Karpas-422 (cell line): ENCODE data around the gene SGSM2. TPM values are rescaled to one million over a fixed set of nuclear protein-coding genes. Genes with fewer than 3 reads are reported as not detected.

Experiments used
- DNase-seq: peaks from one replicate; pipeline ENCODE4 v3.0.0-alpha.2; 2015
- H2AFZ ChIP-seq: fragments of 200-600 bp; sonication (generic); 2 replicates; pipeline ENCODE4 v1.6.1; 2014; ENCODE audit warnings: antibody characterized with exemption, low read length, mixed read lengths
- H3K27ac ChIP-seq: fragments of 200-600 bp; sonication (generic); 2 replicates; pipeline ENCODE4 v1.5.1; 2014; ENCODE audit warnings: mild to moderate bottlenecking, low read length, moderate library complexity
- H3K27me3 ChIP-seq: fragments of 200-600 bp; sonication (generic); 2 replicates; pipeline ENCODE4 v1.6.1; 2014; ENCODE audit warnings: low read length, mixed read lengths
- H3K36me3 ChIP-seq: fragments of 200-600 bp; sonication (generic); 2 replicates; pipeline ENCODE4 v1.6.1; 2014; ENCODE audit warnings: low read length, mixed read lengths; ENCODE audit not compliant: insufficient read depth
- H3K4me1 ChIP-seq: fragments of 200-600 bp; sonication (generic); 2 replicates; pipeline ENCODE4 v1.6.1; 2014; ENCODE audit warnings: mild to moderate bottlenecking, low read length, mixed read lengths
- H3K4me2 ChIP-seq: fragments of 200-600 bp; sonication (generic); 2 replicates; pipeline ENCODE4 v1.6.1; 2014; ENCODE audit warnings: low read length, low read depth, mild to moderate bottlenecking; ENCODE audit not compliant: poor library complexity, severe bottlenecking
- H3K4me3 ChIP-seq: fragments of 200-600 bp; sonication (generic); 2 replicates; pipeline ENCODE4 v1.5.1; 2014; ENCODE audit warnings: mild to moderate bottlenecking, antibody characterized with exemption, low read length, mixed read lengths
- H3K79me2 ChIP-seq: fragments of 200-600 bp; sonication (generic); 2 replicates; pipeline ENCODE4 v1.6.1; 2014; ENCODE audit warnings: mild to moderate bottlenecking, low read length, mixed read lengths
- H3K9ac ChIP-seq: fragments of 200-600 bp; sonication (generic); 2 replicates; pipeline ENCODE4 v1.6.0; 2014; ENCODE audit warnings: low read length
- H3K9me2 ChIP-seq: fragments of 200-600 bp; sonication (generic), shearing (Covaris generic); replicated peaks from 2 replicates; pipeline ENCODE4 v1.6.0; 2014; ENCODE audit warnings: mild to moderate bottlenecking, low read length, moderate library complexity; ENCODE audit not compliant: insufficient read depth
- H3K9me3 ChIP-seq: fragments of 300-700, 200-600 bp; sonication (generic); 2 replicates; pipeline ENCODE4 v1.6.1; 2014; ENCODE audit warnings: low read length, mixed read lengths
- H4K20me1 ChIP-seq: fragments of 200-600 bp; sonication (generic); 2 replicates; pipeline ENCODE4 v1.6.1; 2014; ENCODE audit warnings: mild to moderate bottlenecking, antibody characterized with exemption, low read length, low read depth; ENCODE audit not compliant: insufficient read depth
- total RNA-seq: library from RNA; depleted of rRNA; stranded (reverse); fragments of >200 nt; shearing (Covaris generic); gene quantifications from 2 replicates; pipeline ENCODE4 v1.2.3, GENCODE V29; 2014; ENCODE audit warnings: low replicate concordance

The SGSM2 gene
- total RNA-seq, 1 experiment from 2014 or later: 64.0 TPM

- DNase-seq: no peak
- H4K20me1 ChIP-seq: no peaks in the 10 kb centered on the region
- H3K79me2 ChIP-seq: no peaks in the 10 kb centered on the region
- H3K36me3 ChIP-seq: no peaks in the 10 kb centered on the region
- H2AFZ ChIP-seq: no peak overlapping the region
- no peak overlapping the region for H3K4me3 ChIP-seq
- no peaks in the 10 kb centered on the region for H3K27me3 ChIP-seq
- no peaks in the 10 kb centered on the region for H3K9me2 ChIP-seq
- H3K9me3 ChIP-seq: no peaks in the 10 kb centered on the region
- no peak overlapping the region for H3K9ac ChIP-seq
- H3K4me2 ChIP-seq: no peak overlapping the region
- no peak overlapping the region for H3K27ac ChIP-seq
- no peaks in the 10 kb centered on the region for H3K4me1 ChIP-seq
Observed at GRCh38 chr17:2369039-2369438, 31.7 kb downstream of the SGSM2 start.

- Histone ChIP-seq H3K79me2 (no peaks in the 10 kb centered on the region), H3K9me3 (no peaks in the 10 kb centered on the region), H3K9me2 (no peaks in the 10 kb centered on the region), H3K4me3 (no peak overlapping the region), H3K27me3 (no peaks in the 10 kb centered on the region), H3K4me1 (no peaks in the 10 kb centered on the region), H3K4me2 (no peak overlapping the region), H3K27ac (no peak overlapping the region), H4K20me1 (no peaks in the 10 kb centered on the region), H3K9ac (no peak overlapping the region), H3K36me3 (no peaks in the 10 kb centered on the region), H2AFZ (no peak overlapping the region)
- no peak for DNase-seq
Observed at GRCh38 chr17:2369551-2370210, 32.4 kb downstream of the SGSM2 start.

- Histone ChIP-seq H4K20me1 (no peaks in the 10 kb centered on the region), H3K27ac (no peak overlapping the region), H3K36me3 (no peaks in the 10 kb centered on the region), H3K9ac (no peak overlapping the region), H3K4me2 (no peak overlapping the region), H2AFZ (no peak overlapping the region), H3K4me1 (no peaks in the 10 kb centered on the region), H3K27me3 (no peaks in the 10 kb centered on the region), H3K9me2 (no peaks in the 10 kb centered on the region), H3K9me3 (no peaks in the 10 kb centered on the region), H3K79me2 (no peaks in the 10 kb centered on the region), H3K4me3 (no peak overlapping the region)
- no peak for DNase-seq
Observed at GRCh38 chr17:2370211-2370589, 32.9 kb downstream of the SGSM2 start.

- no peaks in the 10 kb centered on the region for H3K79me2 ChIP-seq
- H3K4me1 ChIP-seq: no peaks in the 10 kb centered on the region
- H4K20me1 ChIP-seq: no peaks in the 10 kb centered on the region
- DNase-seq: no peak
- no peaks in the 10 kb centered on the region for H3K9me2 ChIP-seq
- H3K27ac ChIP-seq: no peak overlapping the region
- no peaks in the 10 kb centered on the region for H3K27me3 ChIP-seq
- H3K9me3 ChIP-seq: no peaks in the 10 kb centered on the region
- no peaks in the 10 kb centered on the region for H3K36me3 ChIP-seq
- H3K4me3 ChIP-seq: no peak overlapping the region
- no peak overlapping the region for H3K4me2 ChIP-seq
- no peak overlapping the region for H2AFZ ChIP-seq
- no peak overlapping the region for H3K9ac ChIP-seq
Observed at GRCh38 chr17:2371183-2372130, 34.2 kb downstream of the SGSM2 start.

- DNase-seq: no peak
- no peaks in the 10 kb centered on the region for H3K9me3 ChIP-seq
- H3K27me3 ChIP-seq: no peaks in the 10 kb centered on the region
- no peaks in the 10 kb centered on the region for H3K79me2 ChIP-seq
- H3K4me2 ChIP-seq: no peak overlapping the region
- no peak overlapping the region for H3K4me3 ChIP-seq
- no peak overlapping the region for H3K27ac ChIP-seq
- no peak overlapping the region for H2AFZ ChIP-seq
- H3K9ac ChIP-seq: no peak overlapping the region
- no peaks in the 10 kb centered on the region for H3K4me1 ChIP-seq
- no peaks in the 10 kb centered on the region for H4K20me1 ChIP-seq
- no peaks in the 10 kb centered on the region for H3K9me2 ChIP-seq
- H3K36me3 ChIP-seq: no peaks in the 10 kb centered on the region
Observed at GRCh38 chr17:2372180-2372579, 34.9 kb downstream of the SGSM2 start.

GRCh38 chr17:2372681-2373080, 35.4 kb downstream of the SGSM2 start:
- DNase-seq: no peak

GRCh38 chr17:2373179-2373578, 35.9 kb downstream of the SGSM2 start:
- H3K9ac ChIP-seq: no peak overlapping the region
- no peaks in the 10 kb centered on the region for H4K20me1 ChIP-seq
- no peak overlapping the region for H2AFZ ChIP-seq
- no peaks in the 10 kb centered on the region for H3K9me2 ChIP-seq
- H3K9me3 ChIP-seq: no peaks in the 10 kb centered on the region
- H3K4me3 ChIP-seq: no peak overlapping the region
- H3K79me2 ChIP-seq: no peaks in the 10 kb centered on the region
- no peak for DNase-seq
- H3K36me3 ChIP-seq: no peaks in the 10 kb centered on the region; the same call in 1 of the 2 replicates
- H3K27me3 ChIP-seq: no peaks in the 10 kb centered on the region
- no peak overlapping the region for H3K27ac ChIP-seq
- H3K4me2 ChIP-seq: no peak overlapping the region
- H3K4me1 ChIP-seq: no peaks in the 10 kb centered on the region

More at GRCh38 chr17:2372681-2373080, 35.4 kb downstream of the SGSM2 start:
- Histone ChIP-seq H3K4me3 (no peak overlapping the region), H3K9me3 (no peaks in the 10 kb centered on the region), H3K36me3 (no peaks in the 10 kb centered on the region; the same call in 1 of the 2 replicates), H2AFZ (no peak overlapping the region), H4K20me1 (no peaks in the 10 kb centered on the region), H3K4me1 (no peaks in the 10 kb centered on the region), H3K27ac (no peak overlapping the region), H3K79me2 (no peaks in the 10 kb centered on the region), H3K9ac (no peak overlapping the region), H3K27me3 (no peaks in the 10 kb centered on the region), H3K9me2 (no peaks in the 10 kb centered on the region), H3K4me2 (no peak overlapping the region)

GRCh38 chr17:2374549-2375285, 37.4 kb downstream of the SGSM2 start:
- DNase-seq: no peak

More at GRCh38 chr17:2374549-2375285, 37.4 kb downstream of the SGSM2 start:
- H3K9me3 ChIP-seq: no peaks in the 10 kb centered on the region
- no peak overlapping the region for H3K4me2 ChIP-seq
- H3K36me3 ChIP-seq: no peaks in the 10 kb centered on the region; the same call in 1 of the 2 replicates
- H3K9me2 ChIP-seq: no peaks in the 10 kb centered on the region
- H3K79me2 ChIP-seq: no peaks in the 10 kb centered on the region
- no peak overlapping the region for H3K27ac ChIP-seq
- H3K27me3 ChIP-seq: no peaks in the 10 kb centered on the region
- H2AFZ ChIP-seq: no peak overlapping the region
- H4K20me1 ChIP-seq: no peaks in the 10 kb centered on the region
- no peak overlapping the region for H3K9ac ChIP-seq
- H3K4me3 ChIP-seq: no peak overlapping the region
- no peaks in the 10 kb centered on the region for H3K4me1 ChIP-seq
